Limb (tissue), 2 donors: ENCODE data around the gene PTTG2.
"Not testable (repeated sequence)": the region's sequence is repeated elsewhere in the genome, so short reads cannot be mapped to it uniquely, and the experiment has no call there.

Experiments used
- DNase-seq, 2 donors: peaks; one replicate each; pipeline ENCODE4 v3.0.0-alpha.2; 2016; ENCODE audit errors: extremely low spot score in 2 of 2

Gene PTTG2

GRCh38 chr4:37960098-37960497 is at the start of gene PTTG2:
Gene PTTG2 (plus strand): TSS chr4:37960398. CDS start chr4:37960435, 37 bp downstream.
- DNase-seq, result no peak

DNA sequence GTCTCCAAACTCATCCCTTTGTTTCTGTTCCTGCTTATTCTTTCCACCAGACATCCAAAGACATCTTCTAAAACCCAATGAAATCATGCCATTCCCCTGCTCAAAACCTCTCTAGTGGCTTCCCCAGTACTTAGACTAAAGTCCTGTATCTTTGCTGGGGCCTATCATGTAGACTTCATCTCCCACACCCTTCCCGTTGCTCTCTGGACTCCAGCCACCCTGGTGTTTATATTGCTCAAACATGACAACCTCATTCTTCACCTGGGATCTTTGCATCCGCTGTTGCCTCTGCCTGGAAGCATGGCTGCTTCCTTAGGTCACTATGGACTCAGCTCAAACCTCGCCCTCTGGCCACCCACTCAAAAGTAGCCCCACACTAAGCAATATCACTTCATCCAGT is 45.7 kb upstream of the PTTG2 start:
- DNase-seq, result no peak

- no peak for DNase-seq
Observed at GRCh38 chr4:37917388-37917787, 42.8 kb upstream of the PTTG2 start.

- no peak for DNase-seq
Observed at GRCh38 chr4:37918653-37919052, 41.5 kb upstream of the PTTG2 start.

DNA sequence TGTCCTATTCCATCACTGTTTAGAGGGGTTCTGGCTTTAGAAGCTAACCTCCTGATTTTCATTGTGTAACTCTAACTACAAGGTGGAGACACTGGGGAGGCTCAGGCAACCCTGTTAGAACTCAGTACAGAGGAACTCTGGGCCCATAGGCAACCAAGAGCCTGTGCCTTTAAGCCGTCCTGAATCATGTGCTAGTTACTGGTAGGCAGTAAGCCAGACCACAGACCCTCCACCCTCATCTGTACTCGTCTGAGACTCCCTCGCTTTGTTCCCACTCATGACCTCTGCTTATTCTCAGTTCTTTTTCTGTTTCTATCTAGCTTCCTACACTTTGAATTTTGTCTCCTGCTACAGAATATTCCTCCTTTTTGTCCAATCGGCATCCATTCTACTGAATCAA is 37.9 kb upstream of the PTTG2 start:
- DNase-seq, result no peak

GRCh38 chr4:37923089-37923488 is 37.1 kb upstream of the PTTG2 start:
- not testable (repeated sequence) for DNase-seq

DNA sequence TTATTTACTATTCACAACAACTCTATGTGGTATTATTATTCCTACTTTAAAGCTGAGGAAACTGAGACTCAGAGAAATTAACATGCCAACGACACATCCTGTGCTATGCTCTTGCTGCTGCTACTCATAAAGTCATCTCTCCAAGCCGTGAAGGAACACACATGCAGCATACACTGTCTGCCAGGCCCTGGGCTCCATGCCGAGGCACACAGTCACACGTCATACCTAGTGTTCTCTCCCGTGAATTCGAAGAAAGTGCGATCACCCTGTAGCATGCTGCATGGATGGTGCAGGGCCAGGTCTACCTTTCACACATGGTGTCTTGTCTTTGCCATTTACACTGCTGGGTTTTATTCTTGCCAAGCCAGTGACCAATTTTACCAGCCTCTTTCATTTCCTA is 35.3 kb upstream of the PTTG2 start:
- no peak for DNase-seq

DNA sequence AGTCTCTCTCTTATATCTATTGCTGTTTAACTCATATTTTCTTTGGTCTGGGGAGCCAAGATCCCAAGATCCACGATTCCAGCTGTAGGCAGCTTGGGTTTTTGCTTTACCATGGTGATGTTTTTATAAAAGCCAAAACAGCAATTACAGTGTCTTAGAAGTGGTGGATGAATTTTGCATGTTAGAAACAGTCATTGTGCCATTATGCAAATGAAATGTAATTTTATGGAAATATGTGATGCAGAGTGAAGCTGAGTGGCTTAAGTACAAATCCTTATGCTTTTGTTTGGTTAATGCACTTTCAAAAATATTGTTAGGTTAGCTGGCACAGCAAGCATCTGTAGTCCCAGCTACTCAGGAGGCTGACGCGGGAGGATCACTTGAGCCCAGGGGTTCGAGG is 32.8 kb upstream of the PTTG2 start:
- DNase-seq, result no peak

- no peak for DNase-seq
Observed at GRCh38 chr4:37928426-37929416, 31.5 kb upstream of the PTTG2 start.

GRCh38 chr4:37934096-37934495 is 26.1 kb upstream of the PTTG2 start:
- DNase-seq, result no peak

DNA sequence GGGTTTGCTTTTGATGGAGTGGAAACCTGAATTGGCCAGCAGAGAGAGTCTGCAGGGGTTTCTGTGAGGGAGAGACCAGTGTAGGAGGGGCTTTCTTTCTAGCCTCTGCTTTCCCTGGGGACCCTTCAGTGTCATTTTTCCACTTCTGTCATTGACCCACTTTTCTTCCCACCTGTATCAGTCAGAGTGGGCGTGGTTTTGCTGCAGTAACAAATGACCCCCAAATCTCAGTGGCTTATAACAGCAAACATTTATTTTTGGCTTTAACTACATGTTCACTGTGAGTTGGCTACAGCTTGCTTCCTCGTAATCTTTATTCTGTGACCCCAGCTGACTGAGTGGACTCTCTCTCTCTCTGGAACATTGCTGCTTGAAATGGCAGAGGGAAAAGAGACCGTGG is 25.6 kb upstream of the PTTG2 start:
- no peak for DNase-seq

DNA sequence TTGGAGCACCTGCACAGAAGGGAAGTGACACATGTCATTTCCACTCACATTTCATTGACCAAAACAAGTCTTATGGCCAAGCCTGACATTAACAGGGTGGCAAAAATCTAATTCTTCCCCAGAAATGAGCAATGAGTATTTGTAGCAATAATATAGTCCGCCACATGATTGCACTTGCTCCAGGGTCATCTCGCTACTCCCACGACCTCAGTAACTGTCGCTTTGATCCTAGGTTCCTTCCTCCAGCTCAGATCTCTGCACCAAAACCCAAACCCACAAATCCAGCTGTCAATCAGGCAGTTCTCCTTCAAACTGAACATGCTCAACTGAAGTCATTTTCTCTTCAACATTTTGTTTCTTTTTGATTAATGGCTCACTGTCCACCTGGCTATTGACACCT is 25.2 kb upstream of the PTTG2 start:
- DNase-seq, result no peak

GRCh38 chr4:37936889-37937498 is 23.2 kb upstream of the PTTG2 start:
- no peak for DNase-seq

GRCh38 chr4:37938208-37938607 is 22.0 kb upstream of the PTTG2 start:
- no peak for DNase-seq

DNA sequence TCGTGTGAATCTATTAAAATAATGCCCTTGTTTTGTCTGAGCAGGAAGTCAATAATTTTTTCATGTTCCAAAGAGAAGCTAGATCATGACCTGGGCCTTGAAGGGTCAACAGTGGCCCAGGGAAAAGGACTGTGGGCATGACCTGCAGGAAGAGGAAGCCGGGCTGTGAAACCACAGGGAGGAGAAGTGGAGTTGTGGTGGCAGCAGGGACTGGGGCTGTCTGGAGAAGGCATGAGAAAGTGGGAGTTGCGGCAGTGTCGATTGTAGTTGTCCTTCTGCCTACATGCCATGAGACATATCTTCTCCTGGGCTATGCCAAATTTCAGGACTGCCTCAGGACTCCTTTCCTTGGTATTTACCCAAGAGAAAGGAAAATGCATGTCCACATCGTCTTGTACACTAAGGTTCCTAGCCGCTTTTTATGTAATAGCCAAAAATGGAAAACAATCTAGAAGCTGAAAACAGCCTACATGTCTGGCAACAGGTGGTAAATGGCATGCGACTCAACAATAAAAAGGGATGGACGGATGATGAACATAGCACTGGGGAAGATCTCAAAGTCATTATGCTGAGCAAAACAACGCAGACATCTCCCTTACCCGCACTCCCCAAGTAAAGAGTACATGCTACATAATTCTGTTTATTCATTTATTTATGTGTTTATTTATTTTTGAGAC is 13.6 kb upstream of the PTTG2 start:
- DNase-seq, result no peak

DNA sequence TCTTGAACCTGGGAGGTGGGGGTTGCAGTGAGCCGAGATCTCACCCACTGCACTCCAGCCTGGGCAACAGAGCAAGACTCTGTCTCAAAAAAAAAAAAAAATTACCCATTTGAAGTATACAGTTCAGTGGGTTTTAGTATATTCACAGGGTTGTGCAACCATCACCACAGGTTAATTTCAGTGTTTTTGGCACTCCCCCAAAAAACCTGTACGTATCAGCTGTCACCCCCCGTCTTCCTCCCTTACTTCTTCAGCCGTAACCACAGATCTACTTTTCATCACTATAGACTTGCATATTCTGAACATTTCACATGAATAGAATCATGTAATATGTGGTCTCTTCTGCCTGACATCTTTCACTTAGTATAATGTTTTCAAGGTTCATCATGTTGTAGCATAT is 11.7 kb upstream of the PTTG2 start:
- DNase-seq, result no peak

GRCh38 chr4:37949636-37950426 is 10.4 kb upstream of the PTTG2 start:
- DNase-seq, result no peak

DNA sequence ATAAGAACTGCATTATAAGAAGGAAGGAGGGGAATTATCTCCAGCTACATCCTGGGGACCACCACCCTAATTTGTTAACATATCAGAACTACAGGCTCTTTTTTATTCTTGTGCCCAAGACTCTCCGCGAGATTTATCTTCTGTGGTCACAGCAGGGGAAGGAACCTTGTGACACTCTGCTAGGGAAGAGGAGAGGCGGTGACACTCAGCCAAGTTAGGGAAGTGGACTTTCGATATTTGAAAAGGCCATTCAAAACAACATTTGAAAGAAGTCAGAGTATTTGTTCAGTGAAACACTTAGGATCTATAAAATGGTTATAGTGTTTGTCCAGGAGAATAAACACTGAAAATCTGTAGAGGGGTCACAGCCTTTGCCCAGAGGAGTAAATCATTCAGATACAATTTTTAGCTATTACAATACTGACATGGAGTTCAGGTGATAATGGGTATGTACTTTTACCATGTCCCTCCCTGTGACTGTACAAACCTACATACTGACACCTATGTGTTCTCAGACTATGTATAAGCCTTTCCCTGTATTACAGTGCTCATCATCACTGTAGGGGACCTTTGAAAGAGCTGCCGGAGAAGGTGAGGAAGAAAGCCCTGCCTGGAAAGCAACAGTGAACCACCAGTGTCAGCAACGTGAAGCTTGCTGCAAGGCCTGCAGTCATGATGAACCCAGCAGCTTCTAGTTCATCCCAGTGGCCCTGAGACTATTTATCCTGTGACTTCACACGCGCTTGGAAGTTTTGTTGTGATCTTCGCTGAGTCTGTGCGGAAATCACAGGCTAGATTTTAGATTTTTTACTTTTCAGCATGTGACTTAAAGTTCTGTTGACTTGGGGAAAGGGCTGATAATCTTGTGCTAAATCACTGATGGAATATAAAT is 8.5 kb upstream of the PTTG2 start:
- no peak for DNase-seq

DNA sequence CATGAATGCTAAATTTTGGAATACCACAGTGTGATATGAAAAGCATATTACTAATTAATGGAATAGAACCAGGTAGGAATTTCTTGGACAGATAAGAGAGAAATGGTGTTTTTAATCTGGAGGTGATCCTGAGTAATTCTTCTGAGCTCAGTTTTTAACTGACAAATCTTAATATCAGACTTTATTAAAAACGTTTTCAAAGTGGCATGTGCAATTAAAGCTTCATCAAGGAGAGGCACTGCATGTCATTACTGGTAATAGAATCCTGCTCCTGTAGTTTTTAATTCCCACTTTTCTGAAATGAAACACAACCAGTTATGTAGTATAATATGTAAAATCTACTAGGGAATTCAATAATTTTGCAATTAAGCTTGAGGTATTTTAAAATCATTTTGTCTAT is 7.0 kb upstream of the PTTG2 start:
- no peak for DNase-seq

DNA sequence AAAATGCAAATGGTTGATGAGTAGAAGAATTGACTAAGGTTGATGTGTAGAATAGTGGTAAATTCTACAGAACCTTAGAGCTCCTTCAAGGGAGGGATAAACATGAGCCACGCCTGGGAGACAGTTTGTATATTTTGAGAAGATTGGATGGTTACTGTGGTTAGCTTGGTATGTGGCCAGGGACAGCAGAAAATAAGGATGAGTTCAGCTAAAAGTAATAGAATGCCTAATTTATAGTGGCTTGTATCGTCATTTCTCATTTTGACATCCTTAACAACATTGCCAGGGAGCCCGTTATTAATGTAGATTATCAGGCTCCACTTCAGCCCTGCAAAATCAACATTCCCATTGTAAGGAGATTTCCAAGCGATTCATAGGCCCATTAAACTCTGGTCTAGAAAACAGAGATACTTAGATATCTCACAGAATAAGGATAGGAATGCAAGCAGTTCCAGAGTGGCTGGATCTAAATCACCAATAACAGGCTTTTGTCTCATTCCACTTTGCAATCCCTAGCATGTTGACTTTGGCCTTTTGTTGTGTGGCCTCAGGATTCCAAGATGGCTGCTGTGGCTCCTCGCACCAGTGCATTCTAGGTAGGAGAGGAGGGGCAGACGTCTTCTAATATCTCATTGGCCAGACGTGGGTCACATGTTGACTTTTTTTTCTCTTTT is 6.4 kb upstream of the PTTG2 start:
- no peak for DNase-seq
